H9 (cell line): ENCODE data around the gene FBXW4. TPM values are rescaled to one million over a fixed set of nuclear protein-coding genes. Genes with fewer than 3 reads are reported as not detected.
"Not testable (repeated sequence)": the region's sequence is repeated elsewhere in the genome, so short reads cannot be mapped to it uniquely, and the experiment has no call there.

Experiments used
- DNase-seq: peaks from one replicate; pipeline ENCODE4 v3.0.0-alpha.2; 2017
- H2AFZ ChIP-seq: one replicate; pipeline ENCODE4 v1.6.1; 2013; ENCODE audit warnings: mild to moderate bottlenecking, low read length, control low read depth, moderate library complexity
- H2AK5ac ChIP-seq: 2 replicates; pipeline ENCODE4 v1.6.1; 2013; ENCODE audit warnings: low read length, control low read depth, mixed read lengths; ENCODE audit not compliant: insufficient read length
- H2BK120ac ChIP-seq: one replicate; pipeline ENCODE4 v1.6.1; 2013; ENCODE audit warnings: low read depth, mild to moderate bottlenecking, low read length, control low read depth, inconsistent platforms; ENCODE audit not compliant: poor library complexity, severe bottlenecking
- H2BK12ac ChIP-seq: 2 replicates; pipeline ENCODE4 v1.6.1; 2013; ENCODE audit warnings: low read length, control low read depth, mixed read lengths, low read depth; ENCODE audit not compliant: insufficient read length
- H2BK15ac ChIP-seq: 2 replicates; pipeline ENCODE4 v1.6.1; 2013; ENCODE audit warnings: low read depth, low read length, control low read depth
- H2BK20ac ChIP-seq: one replicate; pipeline ENCODE4 v1.6.1; 2013; ENCODE audit warnings: low read depth, mild to moderate bottlenecking, low read length, control low read depth, inconsistent platforms; ENCODE audit not compliant: poor library complexity, severe bottlenecking
- H2BK5ac ChIP-seq: 2 replicates; pipeline ENCODE4 v1.6.1; 2013; ENCODE audit warnings: low read length, control low read depth, mixed read lengths; ENCODE audit not compliant: insufficient read length
- H3K14ac ChIP-seq: 2 replicates; pipeline ENCODE4 v1.6.1; 2013; ENCODE audit warnings: low read length, control low read depth; ENCODE audit not compliant: insufficient read depth
- H3K18ac ChIP-seq: 2 replicates; pipeline ENCODE4 v1.6.1; 2013; ENCODE audit warnings: low read depth, mild to moderate bottlenecking, mixed read lengths, low read length, control low read depth; ENCODE audit not compliant: insufficient read length
- H3K23ac ChIP-seq: 2 replicates; pipeline ENCODE4 v1.6.1; 2013; ENCODE audit warnings: low read length, control low read depth, mixed read lengths, low read depth; ENCODE audit not compliant: insufficient read length
- H3K23me2 ChIP-seq: 2 replicates; pipeline ENCODE4 v1.6.1; 2013; ENCODE audit warnings: low read depth, mild to moderate bottlenecking, mixed read lengths, low read length, control low read depth; ENCODE audit not compliant: insufficient read length, poor library complexity, severe bottlenecking
- H3K27ac ChIP-seq: 2 replicates; pipeline ENCODE4 v1.5.1; 2013; ENCODE audit warnings: low read length, control low read depth, mixed read lengths, low read depth; ENCODE audit not compliant: insufficient read length
- H3K27me3 ChIP-seq: 2 replicates; pipeline ENCODE4 v1.6.1; 2013; ENCODE audit warnings: low read length, control low read depth, inconsistent platforms; ENCODE audit not compliant: insufficient read depth
- H3K4ac ChIP-seq: 2 replicates; pipeline ENCODE4 v1.6.1; 2013; ENCODE audit warnings: low read depth, mild to moderate bottlenecking, control low read depth, inconsistent platforms, low read length, moderate library complexity
- H3K4me1 ChIP-seq: 2 replicates; pipeline ENCODE4 v1.6.1; 2013; ENCODE audit warnings: low read length, control low read depth, inconsistent platforms; ENCODE audit not compliant: insufficient read depth
- H3K4me2 ChIP-seq: 2 replicates; pipeline ENCODE4 v1.6.1; 2013; ENCODE audit warnings: low read length, control low read depth, mixed read lengths; ENCODE audit not compliant: insufficient read length, insufficient read depth
- H3K56ac ChIP-seq: 2 replicates; pipeline ENCODE4 v1.6.1; 2013; ENCODE audit warnings: low read depth, mild to moderate bottlenecking, mixed read lengths, low read length, control low read depth; ENCODE audit not compliant: insufficient read length
- H3K79me1 ChIP-seq: 2 replicates; pipeline ENCODE4 v1.6.1; 2013; ENCODE audit warnings: low read depth, mild to moderate bottlenecking, moderate library complexity, low read length, control low read depth, inconsistent platforms; ENCODE audit not compliant: insufficient read depth, poor library complexity, severe bottlenecking
- H3K79me2 ChIP-seq: 2 replicates; pipeline ENCODE4 v1.6.1; 2013; ENCODE audit warnings: low read length, control low read depth, inconsistent platforms; ENCODE audit not compliant: insufficient read depth
- H3K9ac ChIP-seq: 2 replicates; pipeline ENCODE4 v1.6.1; 2013; ENCODE audit warnings: low read length, control low read depth, mixed read lengths; ENCODE audit not compliant: insufficient read length; ENCODE audit errors: extremely low read depth
- H3K9me3 ChIP-seq: one replicate; pipeline ENCODE4 v1.6.1; 2013; ENCODE audit warnings: low read depth, low read length, inconsistent platforms; ENCODE audit not compliant: control insufficient read depth
- H3T11ph ChIP-seq: one replicate; pipeline ENCODE4 v1.6.1; 2013; ENCODE audit warnings: mild to moderate bottlenecking, low read length, control low read depth, inconsistent platforms
- H4K20me1 ChIP-seq: one replicate; pipeline ENCODE4 v1.6.1; 2013; ENCODE audit not compliant: control insufficient read depth, insufficient read length, insufficient read depth
- H4K5ac ChIP-seq: 2 replicates; pipeline ENCODE4 v1.6.1; 2013; ENCODE audit warnings: low read depth, mild to moderate bottlenecking, mixed read lengths, low read length, control low read depth; ENCODE audit not compliant: insufficient read length
- H4K8ac ChIP-seq: replicated peaks from 2 replicates; pipeline ENCODE4 v1.6.1; 2013; ENCODE audit warnings: low read length, control low read depth, mixed read lengths, low read depth; ENCODE audit not compliant: insufficient read length
- H4K91ac ChIP-seq: 2 replicates; pipeline ENCODE4 v1.6.1; 2013; ENCODE audit warnings: low read depth, mild to moderate bottlenecking, moderate library complexity, mixed read lengths, low read length, control low read depth; ENCODE audit not compliant: insufficient read length
- H3K27ac Mint-ChIP-seq, 3 experiments: 2 replicates in 2 of 3; 3 replicates in 1 of 3; pipeline ENCODE4 v1.8.0; 2020 to 2021; ENCODE audit warnings: mixed read lengths in 3 of 3, mild to moderate bottlenecking in 1 of 3, moderate library complexity in 1 of 3
- H3K27me3 Mint-ChIP-seq: 2 replicates; pipeline ENCODE4 v1.8.0; 2021; ENCODE audit warnings: low read depth, mild to moderate bottlenecking, moderate library complexity, mixed read lengths
- H3K36me3 Mint-ChIP-seq, 3 experiments: 2 replicates in 2 of 3; 3 replicates in 1 of 3; pipeline ENCODE4 v1.8.0; 2020 to 2021; ENCODE audit warnings: low read depth in 3 of 3, mixed read lengths in 3 of 3; ENCODE audit not compliant: insufficient read depth in 1 of 3
- H3K4me1 Mint-ChIP-seq, 2 experiments: 2 replicates each; pipeline ENCODE4 v1.8.0; 2020; ENCODE audit warnings: mixed read lengths in 2 of 2
- H3K4me3 Mint-ChIP-seq, 2 experiments: 2 replicates in 1 of 2; 3 replicates in 1 of 2; pipeline ENCODE4 v1.8.0; 2020 to 2021; ENCODE audit warnings: mild to moderate bottlenecking in 2 of 2, mixed read lengths in 2 of 2, moderate library complexity in 1 of 2
- H3K9me3 Mint-ChIP-seq, 2 experiments: 2 replicates in 1 of 2; 3 replicates in 1 of 2; pipeline ENCODE4 v1.8.0; 2020; ENCODE audit warnings: mild to moderate bottlenecking in 2 of 2, mixed read lengths in 2 of 2, moderate library complexity in 1 of 2
- CTCF ChIP-seq: fragments of 200-600 bp; sonication (generic); conservative IDR thresholded peaks from 3 replicates; pipeline ENCODE4 v1.8.0; 2021; ENCODE audit warnings: antibody characterized with exemption, mild to moderate bottlenecking
- WGBS: extraction: QIAGEN DNeasy Blood & Tissue Kit; methylation state at CpG from one replicate; pipeline ENCODE4 v1.1.7; 2013; ENCODE audit warnings: missing lambda C conversion rate, low lambda C conversion rate, mixed read lengths; ENCODE audit not compliant: insufficient read length; ENCODE audit errors: extremely low coverage; 5-methylcytosine and 5-hydroxymethylcytosine counted together
- total RNA-seq: library from RNA; stranded (reverse); gene quantifications from 2 replicates; pipeline ENCODE4 v1.2.1, GENCODE V29; 2021

Gene FBXW4
- total RNA-seq, 1 experiment from 2014 or later = 41.6 TPM

- Histone ChIP-seq H4K91ac (no peak overlapping the region), H3K23ac (no peak overlapping the region), H2BK20ac (no peak overlapping the region), H2BK120ac (no peak overlapping the region), H3K4ac (no peak overlapping the region), H2BK5ac (no peak overlapping the region), H3K4me1 (no peaks in the 10 kb centered on the region), H3K27me3 (no peaks in the 10 kb centered on the region), H3K9me3 (no peaks in the 10 kb centered on the region), H3K27ac (no peak overlapping the region), H3K79me1 (no peaks in the 10 kb centered on the region), H2AFZ (no peak overlapping the region), H3K18ac (no peak overlapping the region), H3K56ac (no peak overlapping the region), H4K20me1 (no peaks in the 10 kb centered on the region), H3K79me2 (no peaks in the 10 kb centered on the region), H3K23me2 (no peaks in the 10 kb centered on the region), H3T11ph (no peak overlapping the region), H2BK12ac (no peak overlapping the region), H4K5ac (no peak overlapping the region), H2BK15ac (no peak overlapping the region), H3K9ac (no peak overlapping the region), H2AK5ac (no peak overlapping the region), H4K8ac (no peak overlapping the region), H3K14ac (no peak overlapping the region), H3K4me2 (no peak overlapping the region)
- H3K27ac Mint-ChIP-seq = no peak overlapping the region
- H3K4me3 Mint-ChIP-seq = no peak overlapping the region
- TF ChIP-seq CTCF = no peak
- no peaks in the 10 kb centered on the region; the same call in 1 of the 2 replicates for H3K27me3 Mint-ChIP-seq
- no peak for DNase-seq
- no CpG with 5 or more reads among the region's 13 CpGs for WGBS
- H3K36me3 Mint-ChIP-seq = no peaks in the 10 kb centered on the region; a peak in 1 of 7 replicates
- no peaks in the 10 kb centered on the region for H3K9me3 Mint-ChIP-seq
- peaks cover 14 to 25% of the 10 kb centered on the region in 2 experiments for H3K4me1 Mint-ChIP-seq
Observed at GRCh38 chr10:101595591-101596433, 99.2 kb downstream of the FBXW4 start.

- not testable (repeated sequence) for H2BK12ac ChIP-seq, H4K8ac ChIP-seq, H4K5ac ChIP-seq, H3K79me2 ChIP-seq, H3K27me3 Mint-ChIP-seq, H3K4me2 ChIP-seq, H2BK5ac ChIP-seq, H3K14ac ChIP-seq, H3K23ac ChIP-seq, H3K23me2 ChIP-seq, H4K91ac ChIP-seq, H4K20me1 ChIP-seq, H3K56ac ChIP-seq, H3T11ph ChIP-seq, H3K4me3 Mint-ChIP-seq, H3K36me3 Mint-ChIP-seq, H2AFZ ChIP-seq, H3K9me3 Mint-ChIP-seq, H3K9me3 ChIP-seq, H3K27ac ChIP-seq, H2BK20ac ChIP-seq, H2BK120ac ChIP-seq, H3K27ac Mint-ChIP-seq, DNase-seq, H3K79me1 ChIP-seq, H3K4ac ChIP-seq, H2AK5ac ChIP-seq, H3K9ac ChIP-seq, H3K18ac ChIP-seq, H2BK15ac ChIP-seq, H3K4me1 ChIP-seq, H3K27me3 ChIP-seq
- no CpG with 5 or more reads among the region's 2 CpGs for WGBS
- H3K4me1 Mint-ChIP-seq = peaks cover 19 to 30% of the 10 kb centered on the region in 2 experiments
Observed at GRCh38 chr10:101593331-101593730, 101.6 kb downstream of the FBXW4 start.
